Inflammatory macrophage treated with lipopolysaccharide for 4 hours (primary cell): ENCODE data around the gene TMEM132C.

Experiments used
- DNase-seq: peaks from one replicate; pipeline ENCODE4 v3.0.0-alpha.2; 2020

The TMEM132C gene

DNA sequence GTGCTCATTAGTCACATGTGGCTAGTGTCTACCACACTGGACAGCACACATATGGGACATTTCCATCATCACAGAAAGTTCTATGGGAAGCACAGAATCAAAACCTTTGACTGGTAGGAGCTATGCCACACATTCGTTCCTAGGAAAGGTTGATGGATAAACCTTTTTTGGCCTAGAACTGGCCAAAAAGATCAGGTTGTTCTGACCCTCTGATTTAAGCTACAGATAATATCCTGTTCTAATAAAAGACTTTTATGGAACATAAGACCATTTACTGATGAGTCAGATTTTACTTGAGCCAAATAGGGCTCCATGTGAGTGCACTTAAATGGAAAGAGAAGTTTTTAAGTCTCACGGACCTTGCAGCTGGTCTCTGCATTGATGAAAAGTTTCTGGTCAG lies 413.6 kb downstream of the TMEM132C start:
- no peak for DNase-seq

DNA sequence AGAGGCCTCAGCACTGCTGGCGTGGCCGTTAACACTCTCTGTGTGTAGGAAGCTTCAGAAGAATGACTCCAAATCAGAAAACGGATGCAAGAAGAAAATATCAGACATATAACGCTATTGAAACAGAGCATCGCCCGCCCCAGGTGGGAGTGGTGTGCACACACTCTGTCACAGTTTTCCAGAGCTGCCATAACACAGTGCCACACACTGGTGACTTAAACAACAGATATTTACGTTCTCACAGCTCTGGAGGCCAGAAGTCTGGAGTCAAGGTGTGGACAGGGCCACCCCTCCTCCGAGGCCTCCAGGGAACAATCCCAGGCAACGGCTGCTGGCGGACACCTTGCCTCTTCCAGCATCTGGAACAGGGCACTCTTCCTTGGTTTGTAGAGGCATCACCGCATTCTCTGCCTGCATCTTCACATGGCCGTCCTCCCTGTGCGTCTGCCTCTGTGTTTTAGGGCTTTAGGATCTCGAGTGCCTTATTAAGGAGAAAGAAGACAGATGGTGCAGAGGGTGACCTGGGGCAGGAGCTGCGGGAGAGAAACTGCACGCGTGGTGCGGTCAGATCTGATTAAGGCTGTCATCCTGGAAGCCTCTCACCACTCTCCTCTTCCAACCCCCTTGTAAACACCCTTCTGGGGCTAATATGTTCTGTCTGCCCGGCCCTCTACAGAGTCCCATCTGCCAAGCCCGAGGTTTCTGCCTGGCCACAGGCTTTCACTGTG lies 415.7 kb downstream of the TMEM132C start:
- no peak for DNase-seq

DNA sequence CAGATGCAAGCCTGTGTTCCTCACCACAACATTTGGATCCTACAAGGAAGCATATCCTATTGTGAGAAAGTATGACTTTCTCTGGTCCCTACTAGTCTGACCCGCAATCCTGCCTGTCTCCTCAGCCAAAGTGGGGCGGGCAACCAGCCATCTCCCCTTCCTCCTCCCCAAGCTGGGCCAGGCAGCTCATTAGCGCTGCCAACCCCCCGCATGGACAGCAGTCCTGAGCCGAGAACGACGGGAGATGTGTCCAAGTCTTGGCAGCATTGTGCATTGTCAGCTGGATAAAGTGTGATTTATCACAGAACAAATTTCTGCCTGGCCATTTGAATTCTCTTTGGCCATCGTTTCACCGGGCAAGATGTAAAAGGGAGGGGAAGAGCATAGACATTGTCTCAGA lies 417.4 kb downstream of the TMEM132C start:
- no peak for DNase-seq

DNA sequence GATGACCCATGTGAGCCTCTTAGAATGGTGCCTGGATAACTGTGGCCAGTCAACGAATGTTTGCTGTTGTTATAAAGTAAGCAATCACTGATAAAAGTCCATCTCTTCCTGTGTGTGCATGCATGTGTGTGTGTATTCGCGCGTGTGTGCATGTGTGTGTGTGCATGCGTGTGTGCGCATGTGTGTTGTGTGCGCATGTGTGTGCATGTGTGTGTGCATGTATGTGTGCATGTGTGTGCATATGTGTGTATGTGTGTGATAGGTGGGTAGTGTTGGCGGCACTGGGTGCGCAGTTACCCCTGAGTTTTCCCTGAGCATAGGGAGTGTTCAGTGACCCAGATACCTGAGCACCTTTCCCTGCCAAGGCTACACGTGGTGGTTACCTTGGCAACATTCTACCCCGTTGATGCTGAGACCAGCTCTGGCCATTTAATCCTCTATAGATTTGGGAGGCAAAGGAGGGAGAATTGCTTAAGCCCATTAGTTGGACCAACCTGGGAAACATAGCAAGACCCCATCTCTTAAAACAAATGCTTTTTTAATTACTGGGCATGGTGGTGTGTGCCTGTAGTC lies 419.0 kb downstream of the TMEM132C start:
- DNase-seq: no peak

DNA sequence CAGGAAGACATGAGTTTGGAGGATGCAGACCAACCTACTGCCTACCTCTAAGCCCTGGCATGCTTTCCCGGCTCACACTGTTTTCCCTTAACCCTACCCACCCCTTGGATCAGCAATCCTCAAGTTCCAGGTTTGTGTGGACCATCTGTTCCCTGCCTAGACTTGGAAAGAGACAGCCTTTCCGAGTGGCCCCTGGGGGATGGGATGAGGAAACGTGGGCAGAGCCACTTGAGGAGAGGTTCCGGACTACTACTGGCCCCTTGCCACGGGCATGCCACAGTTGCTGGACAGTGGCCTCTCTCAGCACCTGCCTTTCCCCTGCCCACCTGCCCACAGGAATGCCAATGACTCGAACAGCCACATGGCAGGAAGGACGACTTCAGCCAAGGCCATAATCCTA lies 420.9 kb downstream of the TMEM132C start:
- no peak for DNase-seq

DNA sequence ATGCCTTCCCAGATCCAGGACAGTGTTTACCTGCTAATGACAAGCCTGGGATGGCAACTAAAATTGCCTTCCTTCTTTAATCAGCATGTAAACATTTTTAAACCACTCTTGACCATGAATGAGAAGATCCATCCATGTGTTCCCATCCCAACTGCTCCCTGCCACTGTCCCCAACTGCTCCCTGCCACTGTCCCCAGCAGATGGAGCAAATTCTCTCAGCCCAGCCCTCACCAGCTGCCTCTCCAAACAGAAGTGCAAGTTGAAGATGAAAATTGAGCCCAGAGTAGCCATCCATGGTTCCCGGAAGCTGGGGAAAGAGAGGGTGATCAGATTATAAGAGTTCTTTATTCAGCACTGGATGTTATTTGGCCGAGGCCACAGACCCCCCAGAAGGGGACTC lies 423.7 kb downstream of the TMEM132C start:
- no peak for DNase-seq

DNA sequence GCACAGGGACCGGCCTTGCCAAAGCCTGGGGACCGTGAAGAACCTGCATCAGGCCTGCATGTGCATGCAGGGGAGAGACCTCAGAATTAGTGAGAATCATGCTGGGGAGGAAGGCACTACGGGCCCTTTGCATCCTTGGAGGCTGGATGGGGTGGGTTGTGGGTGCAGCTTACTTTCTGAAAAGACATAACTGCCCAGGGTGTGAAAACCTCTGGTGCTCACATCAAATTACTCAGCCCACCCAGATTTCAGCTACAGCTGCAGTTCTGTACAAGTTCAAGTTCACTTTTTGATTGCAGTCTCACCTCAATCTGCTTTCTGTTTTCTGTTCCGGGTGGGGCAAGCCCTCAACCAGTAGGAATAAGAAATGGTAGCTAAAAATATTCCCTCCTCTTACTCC lies 426.1 kb downstream of the TMEM132C start:
- DNase-seq: no peak

DNA sequence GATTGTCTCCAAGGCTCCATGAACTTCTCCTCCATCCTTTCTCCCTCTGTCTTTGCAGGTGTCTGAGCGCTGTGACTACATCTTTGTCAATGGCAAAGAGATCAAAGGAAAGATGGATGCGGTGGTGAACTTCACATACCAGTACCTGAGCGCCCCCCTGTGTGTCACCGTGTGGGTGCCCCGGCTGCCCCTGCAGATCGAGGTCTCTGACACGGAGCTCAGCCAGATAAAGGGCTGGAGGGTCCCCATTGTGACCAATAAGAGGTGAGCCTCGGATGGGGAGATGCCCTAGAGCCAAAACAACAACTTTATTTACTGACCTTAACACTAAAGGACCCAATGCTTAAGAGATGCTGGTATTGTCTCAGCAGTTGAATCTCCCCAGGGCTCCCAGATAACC lies 426.8 kb downstream of the TMEM132C start:
- DNase-seq: no peak

DNA sequence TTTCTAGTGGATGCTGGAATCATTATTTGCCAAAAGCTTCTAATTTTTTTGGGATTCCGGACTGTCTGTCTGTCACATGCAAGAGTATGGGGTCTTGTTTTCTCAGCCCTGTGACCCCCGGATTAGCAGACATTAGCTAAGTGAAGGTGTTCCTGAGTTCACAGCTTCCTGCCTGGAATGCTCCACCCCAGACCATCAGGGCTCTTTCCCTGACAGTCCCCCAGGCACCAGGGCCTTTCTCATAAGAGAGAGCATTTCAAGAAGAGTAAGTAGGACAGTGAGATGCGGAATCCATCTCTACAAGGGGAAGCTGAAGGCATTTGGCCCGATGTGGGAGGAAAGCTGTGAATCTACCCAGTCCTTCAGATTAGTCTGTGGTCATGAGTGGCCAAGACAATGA lies 427.5 kb downstream of the TMEM132C start:
- no peak for DNase-seq

DNA sequence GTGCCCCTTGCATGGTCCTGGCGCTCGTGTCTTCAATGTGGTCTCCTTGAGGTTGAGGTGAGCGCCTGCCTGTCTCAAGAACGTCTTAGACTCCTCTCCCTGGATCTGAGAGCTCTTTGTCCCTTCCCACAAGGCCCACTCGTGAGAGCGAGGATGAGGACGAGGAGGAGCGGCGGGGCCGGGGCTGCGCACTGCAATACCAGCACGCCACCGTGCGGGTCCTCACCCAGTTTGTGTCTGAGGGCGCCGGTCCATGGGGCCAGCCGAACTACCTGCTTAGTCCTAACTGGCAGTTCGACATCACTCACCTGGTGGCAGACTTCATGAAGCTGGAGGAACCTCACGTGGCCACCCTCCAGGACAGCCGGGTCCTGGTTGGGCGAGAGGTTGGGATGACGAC lies 428.7 kb downstream of the TMEM132C start:
- no peak for DNase-seq

DNA sequence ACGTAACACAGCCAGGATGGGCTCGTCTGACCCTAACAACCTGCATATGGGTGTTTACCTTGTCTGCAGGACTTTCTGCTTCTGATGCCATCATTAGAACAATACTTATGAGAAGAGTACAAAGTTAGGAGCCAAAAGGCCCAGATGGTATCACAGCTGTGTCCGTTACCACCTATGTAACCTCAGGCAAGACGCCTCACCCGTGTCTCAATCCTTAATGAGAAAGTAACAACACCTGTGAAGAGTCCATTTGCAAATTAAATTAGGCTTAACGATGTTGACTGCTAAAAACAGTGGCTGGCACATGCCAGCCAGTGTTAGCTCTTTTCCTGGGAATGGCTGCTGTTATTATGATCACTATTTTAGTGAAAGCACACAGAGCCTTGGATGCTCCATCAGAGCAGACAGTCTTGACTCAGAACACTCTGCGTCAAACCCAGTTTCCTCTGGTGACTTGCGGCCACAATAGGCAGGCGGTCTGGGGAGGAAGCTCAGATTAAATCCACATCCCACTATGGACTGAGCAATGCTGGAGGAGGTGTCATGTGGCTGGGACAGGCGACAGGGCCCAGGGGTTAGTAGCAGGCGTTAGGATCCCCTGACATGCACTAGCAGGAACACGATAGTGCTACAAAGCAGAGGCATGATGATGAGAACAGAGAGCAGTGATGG lies 431.5 kb downstream of the TMEM132C start:
- no peak for DNase-seq

DNA sequence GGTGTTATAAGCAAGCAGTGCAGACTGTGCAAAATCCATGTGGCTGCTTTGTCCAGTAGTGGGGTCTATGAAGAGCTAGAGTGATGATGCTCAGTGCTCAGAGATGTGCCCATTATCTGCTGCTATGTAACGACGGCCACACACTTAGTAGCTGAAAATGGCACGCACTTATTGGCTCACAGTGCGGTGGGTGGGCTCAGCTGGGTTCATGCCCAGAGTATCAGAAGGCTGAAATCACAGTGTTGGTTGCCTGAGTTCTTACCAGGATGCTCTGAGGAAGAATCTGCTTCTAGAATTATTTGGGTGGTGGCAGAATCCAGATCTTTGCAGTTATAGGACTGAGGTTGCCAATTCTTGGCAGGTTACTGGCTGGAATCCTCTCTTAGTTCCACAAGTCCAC lies 432.1 kb downstream of the TMEM132C start:
- no peak for DNase-seq

DNA sequence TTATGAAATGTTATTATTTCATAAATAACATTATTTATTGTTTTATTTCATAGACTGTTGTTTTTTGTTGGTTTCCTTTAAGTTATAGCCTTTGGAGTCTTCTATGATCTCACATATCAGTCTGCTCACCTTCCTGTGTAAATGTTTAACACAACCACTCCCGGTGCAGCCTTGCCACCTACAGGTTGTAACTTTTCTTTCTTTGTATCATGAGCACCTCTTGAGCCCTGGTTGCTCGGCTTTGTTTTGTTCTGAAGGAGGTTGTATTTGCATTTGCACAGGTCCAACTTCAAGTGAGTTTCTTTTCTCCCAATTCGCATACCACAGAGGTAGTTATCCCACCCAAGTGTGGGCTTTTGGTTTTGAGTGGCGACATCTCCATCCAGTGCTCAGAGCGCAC lies 435.4 kb downstream of the TMEM132C start:
- no peak for DNase-seq

DNA sequence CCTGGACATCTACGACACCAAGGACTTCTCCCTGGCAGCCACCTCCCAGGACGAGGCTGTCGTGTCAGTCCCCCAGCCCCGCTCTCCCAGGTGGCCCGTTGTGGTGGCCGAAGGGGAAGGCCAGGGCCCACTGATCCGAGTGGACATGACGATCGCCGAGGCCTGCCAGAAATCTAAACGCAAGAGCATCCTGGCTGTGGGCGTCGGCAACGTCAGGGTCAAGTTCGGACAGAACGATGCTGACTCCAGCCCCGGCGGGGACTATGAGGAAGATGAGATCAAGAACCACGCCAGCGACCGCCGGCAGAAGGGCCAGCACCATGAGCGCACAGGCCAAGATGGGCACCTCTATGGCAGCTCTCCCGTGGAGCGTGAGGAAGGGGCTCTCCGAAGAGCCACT lies 438.2 kb downstream of the TMEM132C start:
- DNase-seq: no peak

DNA sequence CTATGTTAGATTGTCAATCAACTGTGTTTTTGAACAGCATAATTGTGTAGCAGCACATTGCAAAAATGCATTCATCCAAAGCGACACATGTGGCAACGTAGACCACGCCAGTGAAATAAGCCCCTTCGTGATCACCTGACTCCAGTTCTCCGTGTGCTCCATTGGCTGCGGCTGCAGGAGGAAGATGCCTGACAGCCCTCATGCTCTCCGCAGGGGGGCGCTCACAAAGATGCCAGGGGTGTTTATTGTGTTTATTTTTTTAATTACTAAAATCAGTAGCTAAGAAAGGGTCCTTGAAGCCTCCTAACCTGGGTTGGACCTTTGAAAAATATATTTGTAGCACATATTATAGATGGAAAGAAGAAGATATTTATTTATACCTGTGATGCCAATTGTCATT lies 440.5 kb downstream of the TMEM132C start:
- no peak for DNase-seq

DNA sequence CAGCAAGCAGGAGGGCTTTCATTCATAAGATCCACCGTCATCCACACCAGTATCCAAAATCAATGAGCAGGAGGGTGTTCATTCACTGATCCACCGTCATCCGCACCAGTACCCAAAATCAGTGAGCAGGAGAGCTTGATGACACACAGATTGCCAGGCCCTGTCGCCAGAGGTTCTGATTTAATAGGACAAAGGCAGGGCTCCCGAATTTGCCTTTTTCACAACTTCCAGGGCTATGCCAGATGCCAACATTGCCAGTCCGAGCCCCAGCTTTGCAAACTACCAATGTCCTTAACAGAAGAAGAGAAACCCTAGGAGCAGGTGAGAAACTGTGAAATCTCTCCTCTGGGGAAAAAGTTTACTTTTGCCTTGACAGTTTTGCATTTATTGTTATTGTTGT lies 441.8 kb downstream of the TMEM132C start:
- no peak for DNase-seq

DNA sequence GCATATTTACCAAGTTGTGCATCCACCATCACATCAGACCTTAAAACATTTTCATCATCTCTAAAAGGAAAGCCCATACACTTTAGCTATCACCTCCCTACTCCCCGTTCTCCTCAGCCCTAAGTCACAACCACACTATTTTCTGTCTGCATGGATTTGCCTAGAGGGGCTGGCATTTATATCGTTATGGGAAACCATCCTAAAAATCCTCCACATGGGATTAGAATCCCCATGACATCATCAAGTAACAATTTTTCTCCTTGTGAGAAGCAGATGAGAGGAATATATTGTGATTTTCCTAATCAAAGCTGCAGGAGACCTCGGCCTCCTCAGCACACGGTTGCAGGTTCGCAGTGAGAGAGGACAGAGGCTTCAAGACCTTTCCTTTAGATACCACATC lies 442.7 kb downstream of the TMEM132C start:
- no peak for DNase-seq

DNA sequence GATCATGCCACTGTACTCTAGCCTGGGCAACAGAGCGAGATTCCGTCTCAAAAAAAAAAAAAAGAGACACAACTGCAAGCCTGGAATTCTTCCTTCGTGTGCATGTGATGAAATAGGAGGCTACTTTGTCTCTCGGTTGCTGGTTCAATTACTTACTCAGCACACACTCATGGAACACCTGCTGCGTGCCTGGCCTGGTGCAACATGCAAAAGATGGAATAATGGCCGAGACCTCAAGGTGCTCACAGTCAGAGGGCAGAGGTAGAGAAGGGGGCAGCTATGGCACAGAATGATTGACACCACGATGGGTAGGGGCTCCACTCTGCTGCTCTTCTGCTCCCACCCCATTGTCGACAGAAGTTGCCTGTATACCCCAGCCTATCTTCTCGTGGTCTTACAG lies 444.5 kb downstream of the TMEM132C start:
- no peak for DNase-seq

DNA sequence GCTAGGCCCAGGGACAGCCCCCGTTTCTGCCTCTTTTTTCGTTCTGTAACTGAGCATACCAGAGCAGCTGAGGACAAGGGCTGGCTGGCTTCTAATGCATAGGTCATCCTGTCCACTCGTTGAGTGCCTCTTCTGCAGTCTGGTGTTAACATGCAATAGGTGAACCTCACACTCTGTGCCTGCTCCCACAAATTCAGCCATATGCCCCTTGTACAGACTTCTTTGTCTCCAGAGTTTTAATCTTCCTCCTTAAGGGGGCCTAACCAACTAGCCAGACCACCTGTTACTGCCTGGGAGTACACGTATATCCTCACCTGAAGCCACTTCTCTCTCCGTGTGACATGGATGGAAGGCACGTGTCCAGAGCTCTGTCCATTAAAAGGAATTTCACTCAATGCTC lies 445.7 kb downstream of the TMEM132C start:
- DNase-seq: no peak

DNA sequence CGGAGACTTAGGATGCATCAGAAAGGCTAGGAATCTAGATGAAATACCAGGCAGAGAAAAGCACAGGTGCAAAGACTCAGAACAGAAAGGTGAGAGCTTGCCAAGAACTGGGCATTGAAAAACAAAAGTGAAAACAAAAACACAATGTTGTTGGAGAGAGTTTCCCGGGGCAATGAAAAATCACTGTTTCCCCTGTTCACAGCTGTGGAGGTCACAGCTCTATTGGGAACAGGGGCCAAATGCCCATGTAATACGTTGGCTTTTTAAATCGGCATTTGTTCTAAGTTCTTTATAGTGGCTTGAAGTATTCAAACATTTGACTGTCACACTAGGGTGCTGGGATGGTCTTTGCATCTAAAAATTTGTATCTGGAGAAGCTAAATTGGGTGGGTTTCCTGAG lies 448.5 kb downstream of the TMEM132C start:
- DNase-seq: no peak

DNA sequence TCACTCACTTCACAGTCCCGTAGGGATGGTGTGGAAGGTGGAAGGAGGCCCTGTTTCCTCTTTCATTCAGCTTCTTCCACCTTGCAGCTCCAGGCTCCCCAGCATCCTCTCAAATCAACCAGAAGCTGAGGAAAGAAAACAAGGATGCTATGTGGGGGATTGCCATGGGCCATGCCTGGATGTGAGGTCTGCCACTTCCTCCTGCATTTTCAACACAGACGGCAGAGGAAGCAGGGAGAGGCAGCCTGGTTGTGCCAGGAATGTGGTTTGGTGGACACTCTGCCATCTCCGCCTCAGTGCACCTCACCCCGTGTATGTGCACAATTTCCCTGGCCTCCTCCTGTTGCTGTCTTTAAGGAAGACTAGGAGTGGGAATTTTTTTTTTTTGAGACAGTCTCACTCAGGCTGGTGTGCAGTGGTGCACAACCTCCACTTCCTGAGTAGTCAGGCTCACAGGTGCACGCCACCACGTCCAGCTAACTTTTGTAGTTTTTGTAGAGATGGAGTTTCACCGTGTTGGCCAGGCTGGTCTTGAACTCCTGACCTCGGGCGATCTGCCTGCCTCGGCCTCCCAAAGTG lies 457.6 kb downstream of the TMEM132C start:
- no peak for DNase-seq

DNA sequence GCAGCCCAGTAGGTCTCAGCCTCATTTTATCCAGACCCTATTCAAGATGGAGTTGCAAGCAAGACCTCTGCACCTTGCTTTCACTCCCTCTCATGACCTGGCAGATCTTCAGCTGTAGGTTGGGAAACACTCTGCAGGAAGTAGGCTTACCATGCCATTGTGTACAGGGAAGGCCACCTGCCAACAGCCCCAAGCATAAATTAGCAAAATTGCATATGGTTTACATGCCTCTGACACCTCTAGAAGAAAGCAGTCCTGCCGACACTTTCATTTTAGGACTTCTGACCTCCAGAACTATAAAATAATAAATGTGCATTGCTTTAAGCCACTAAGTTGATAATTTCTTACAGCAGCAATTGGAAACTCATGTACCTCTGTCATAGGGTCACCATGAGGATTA lies 459.9 kb downstream of the TMEM132C start:
- no peak for DNase-seq

DNA sequence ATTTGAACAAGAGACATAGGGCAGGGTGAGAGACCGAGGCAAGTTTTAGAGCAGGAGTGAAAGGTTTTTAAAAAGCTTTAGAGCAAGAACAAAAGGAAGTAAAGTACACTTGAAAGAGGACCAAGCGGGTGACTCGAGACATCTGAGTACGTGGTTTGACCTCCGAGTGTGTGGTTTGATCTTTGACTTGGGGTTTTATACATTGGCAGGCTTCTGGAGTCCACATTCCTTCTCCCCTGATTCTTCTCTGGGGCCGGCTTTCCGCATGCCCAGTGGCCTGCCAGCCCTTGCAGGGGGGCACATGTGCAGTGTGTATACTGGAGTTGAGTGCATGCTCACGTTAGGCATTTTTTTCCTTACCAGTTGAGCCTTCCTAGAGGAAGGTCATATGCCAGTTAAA lies 460.5 kb downstream of the TMEM132C start:
- no peak for DNase-seq

DNA sequence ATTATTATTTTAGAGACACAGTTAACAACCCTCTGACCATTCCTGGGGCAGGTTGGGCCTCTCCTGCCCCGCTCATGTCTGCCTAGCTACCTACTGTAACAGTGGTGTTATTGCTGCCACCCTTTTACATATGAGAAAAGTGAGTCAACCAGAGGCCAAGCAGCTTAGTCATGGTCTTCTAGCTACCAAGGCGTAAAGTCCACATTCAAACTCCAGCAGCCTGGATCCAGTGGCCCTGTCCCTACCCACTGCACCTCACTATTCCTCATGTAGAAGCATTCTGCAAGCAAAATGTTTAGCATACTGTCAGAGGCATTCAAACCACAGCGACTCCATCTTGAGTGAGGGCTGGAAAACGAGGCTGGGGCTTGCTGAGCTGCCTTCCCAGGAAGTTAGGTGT lies 461.0 kb downstream of the TMEM132C start:
- DNase-seq: no peak
